ENCODE data around the gene GPC6. TPM values are rescaled to one million over a fixed set of nuclear protein-coding genes. Genes with fewer than 3 reads are reported as not detected.
"Not testable (repeated sequence)": the region's sequence is repeated elsewhere in the genome, so short reads cannot be mapped to it uniquely, and the experiment has no call there.

Gene GPC6
- total and polyA plus RNA-seq, 2 experiments from 2014 or later = 14.4 to 20.8 TPM

GRCh38 chr13:94204946-94205345 lies 978.3 kb downstream of the GPC6 start:
- no peak for TF ChIP-seq EZH2phosphoT487 (IDR thresholded peaks at IDR 0.05; ENCODE audit: insufficient read depth, low read depth)
- TF ChIP-seq EZH2 (IDR thresholded peaks at IDR 0.05; ENCODE audit: insufficient read depth, poor library complexity, severe bottlenecking) = no peak
- Histone ChIP-seq H3K79me2 (ENCODE audit: insufficient read depth) (no peaks in the 10 kb centered on the region), H3K27ac (no peak overlapping the region), H3K4me2 (ENCODE audit: unreplicated experiment) (no peak overlapping the region), H3K9me3 (ENCODE audit: low read depth) (no peaks in the 10 kb centered on the region), H3K9ac (no peak overlapping the region), H2AFZ (no peak overlapping the region), H3F3A (ENCODE audit: insufficient read depth) (no peaks in the 10 kb centered on the region), H3K9me2 (ENCODE audit: insufficient read depth) (no peaks in the 10 kb centered on the region), H3K4me3 (no peak overlapping the region), H3K36me3 (ENCODE audit: low read depth) (no peaks in the 10 kb centered on the region), H3K27me3 (replicated peaks; ENCODE audit: insufficient read depth) (no peaks in the 10 kb centered on the region), H3K4me1 (ENCODE audit: insufficient read depth) (no peaks in the 10 kb centered on the region), H4K20me1 (ENCODE audit: insufficient read depth) (no peaks in the 10 kb centered on the region)
- WGBS, 2 experiments (ENCODE audit: low coverage in 1 of 2, low lambda C conversion rate in 2 of 2, missing lambda C conversion rate in 2 of 2) = 64 to 65% methylated on average over 2 of the region's 2 CpGs
- in situ Hi-C loops (cut with MboI) = no loop called here
- no peak for DNase-seq

- in situ Hi-C loops (cut with MboI) = no loop called here
- no peak overlapping the region for H3K9ac ChIP-seq
- no peaks in the 10 kb centered on the region for H3K36me3 ChIP-seq (ENCODE audit: low read depth)
- no peaks in the 10 kb centered on the region for H3K27me3 ChIP-seq (replicated peaks; ENCODE audit: insufficient read depth)
- no peak for TF ChIP-seq EZH2phosphoT487 (IDR thresholded peaks at IDR 0.05; ENCODE audit: insufficient read depth, low read depth)
- no peak for TF ChIP-seq EZH2 (IDR thresholded peaks at IDR 0.05; ENCODE audit: insufficient read depth, poor library complexity, severe bottlenecking)
- no peak for DNase-seq
- no peaks in the 10 kb centered on the region for H3K4me1 ChIP-seq (ENCODE audit: insufficient read depth)
- H3K79me2 ChIP-seq (ENCODE audit: insufficient read depth) = no peaks in the 10 kb centered on the region
- H3K9me2 ChIP-seq (ENCODE audit: insufficient read depth) = no peaks in the 10 kb centered on the region
- H2AFZ ChIP-seq = no peak overlapping the region
- H3F3A ChIP-seq (ENCODE audit: insufficient read depth) = no peaks in the 10 kb centered on the region
- H3K4me2 ChIP-seq (ENCODE audit: unreplicated experiment) = no peak overlapping the region
- H3K9me3 ChIP-seq (ENCODE audit: low read depth) = no peaks in the 10 kb centered on the region
- H3K27ac ChIP-seq = no peak overlapping the region
- no peaks in the 10 kb centered on the region for H4K20me1 ChIP-seq (ENCODE audit: insufficient read depth)
- H3K4me3 ChIP-seq = no peak overlapping the region
- WGBS, 2 experiments (ENCODE audit: low coverage in 1 of 2, low lambda C conversion rate in 2 of 2, missing lambda C conversion rate in 2 of 2) = 65 to 68% methylated on average over 3 of the region's 3 CpGs
Observed at GRCh38 chr13:94205896-94206295, 979.3 kb downstream of the GPC6 start.

GRCh38 chr13:94209117-94209516 lies 982.5 kb downstream of the GPC6 start:
- H3K27ac ChIP-seq = no peak overlapping the region
- no peaks in the 10 kb centered on the region for H4K20me1 ChIP-seq (ENCODE audit: insufficient read depth)
- no peak overlapping the region for H3K4me3 ChIP-seq

GRCh38 chr13:94209913-94210312 lies 983.3 kb downstream of the GPC6 start:
- not testable (repeated sequence) for H4K20me1 ChIP-seq (ENCODE audit: insufficient read depth); H3K36me3 ChIP-seq (ENCODE audit: low read depth); H3K4me1 ChIP-seq (ENCODE audit: insufficient read depth)

More at GRCh38 chr13:94209117-94209516, 982.5 kb downstream of the GPC6 start:
- H3K9me2 ChIP-seq (ENCODE audit: insufficient read depth) = no peaks in the 10 kb centered on the region
- H3K9me3 ChIP-seq (ENCODE audit: low read depth) = no peaks in the 10 kb centered on the region
- H3K36me3 ChIP-seq (ENCODE audit: low read depth) = no peaks in the 10 kb centered on the region
- TF ChIP-seq EZH2 (IDR thresholded peaks at IDR 0.05; ENCODE audit: insufficient read depth, poor library complexity, severe bottlenecking) = no peak
- no peak for TF ChIP-seq EZH2phosphoT487 (IDR thresholded peaks at IDR 0.05; ENCODE audit: insufficient read depth, low read depth)
- H3K79me2 ChIP-seq (ENCODE audit: insufficient read depth) = no peaks in the 10 kb centered on the region
- no peaks in the 10 kb centered on the region for H3K4me1 ChIP-seq (ENCODE audit: insufficient read depth)
- H3K9ac ChIP-seq = no peak overlapping the region
- H3K27me3 ChIP-seq (replicated peaks; ENCODE audit: insufficient read depth) = no peaks in the 10 kb centered on the region
- no peak overlapping the region for H3K4me2 ChIP-seq (ENCODE audit: unreplicated experiment)
- DNase-seq = peak; percentile 9
- in situ Hi-C loops (cut with MboI) = no loop called here
- no peaks in the 10 kb centered on the region for H3F3A ChIP-seq (ENCODE audit: insufficient read depth)
- no peak overlapping the region for H2AFZ ChIP-seq

GRCh38 chr13:94210816-94211215 lies 984.2 kb downstream of the GPC6 start:
- no peak for DNase-seq
- no peak overlapping the region for H3K4me2 ChIP-seq (ENCODE audit: unreplicated experiment)

More at GRCh38 chr13:94209913-94210312, 983.3 kb downstream of the GPC6 start:
- H2AFZ ChIP-seq; H3K9me3 ChIP-seq (ENCODE audit: low read depth); H3K9me2 ChIP-seq (ENCODE audit: insufficient read depth); H3K4me2 ChIP-seq (ENCODE audit: unreplicated experiment); DNase-seq; H3K27me3 ChIP-seq (replicated peaks; ENCODE audit: insufficient read depth); in situ Hi-C loops (cut with MboI); H3K4me3 ChIP-seq; H3K9ac ChIP-seq; H3K79me2 ChIP-seq (ENCODE audit: insufficient read depth); H3K27ac ChIP-seq; H3F3A ChIP-seq (ENCODE audit: insufficient read depth): not testable (repeated sequence)
- WGBS, 2 experiments (ENCODE audit: low coverage in 1 of 2, low lambda C conversion rate in 2 of 2, missing lambda C conversion rate in 2 of 2) = 93 to 96% methylated on average over 4 of the region's 4 CpGs

More at GRCh38 chr13:94210816-94211215, 984.2 kb downstream of the GPC6 start:
- no peaks in the 10 kb centered on the region for H3K36me3 ChIP-seq (ENCODE audit: low read depth)
- H3K4me1 ChIP-seq (ENCODE audit: insufficient read depth) = no peaks in the 10 kb centered on the region
- no peak overlapping the region for H3K9ac ChIP-seq
- WGBS, 2 experiments (ENCODE audit: low coverage in 1 of 2, low lambda C conversion rate in 2 of 2, missing lambda C conversion rate in 2 of 2) = 77% methylated on average over 5 of the region's 5 CpGs
- no peaks in the 10 kb centered on the region for H4K20me1 ChIP-seq (ENCODE audit: insufficient read depth)
- no peaks in the 10 kb centered on the region for H3K9me3 ChIP-seq (ENCODE audit: low read depth)
- no peak overlapping the region for H2AFZ ChIP-seq
- H3K4me3 ChIP-seq = no peak overlapping the region
- TF ChIP-seq EZH2 (IDR thresholded peaks at IDR 0.05; ENCODE audit: insufficient read depth, poor library complexity, severe bottlenecking) (no peak), EZH2phosphoT487 (IDR thresholded peaks at IDR 0.05; ENCODE audit: insufficient read depth, low read depth) (no peak)
- H3K27me3 ChIP-seq (replicated peaks; ENCODE audit: insufficient read depth) = no peaks in the 10 kb centered on the region
- in situ Hi-C loops (cut with MboI) = no loop called here
- no peak overlapping the region for H3K27ac ChIP-seq
- no peaks in the 10 kb centered on the region for H3K9me2 ChIP-seq (ENCODE audit: insufficient read depth)
- H3F3A ChIP-seq (ENCODE audit: insufficient read depth) = no peaks in the 10 kb centered on the region
- H3K79me2 ChIP-seq (ENCODE audit: insufficient read depth) = no peaks in the 10 kb centered on the region

All from GM23248 (cell line).